Esophagus squamous epithelium (tissue), 5 donors: ENCODE results near the gene CADPS. TPM values are rescaled to one million over a fixed set of nuclear protein-coding genes. Genes with fewer than 3 reads are reported as not detected.

Source experiments
- DNase-seq: peaks from one replicate; lab custom pipeline; 2025; lab: John Stamatoyannopoulos, UW
- H3K27ac ChIP-seq, 4 donors: fragments of 200-600 bp; sonication (generic); one replicate each; pipeline ENCODE4 v1.5.1; 2016 to 2019; ENCODE audit warnings: mild to moderate bottlenecking in 1 of 4
- H3K27me3 ChIP-seq, 4 donors: fragments of 200-600 bp; sonication (generic); 1 replicate in 3 of 4; 2 replicates in 1 of 4; pipeline versions ENCODE4 v1.5.1 to v1.6.0; 2017 to 2021; ENCODE audit warnings: antibody characterized with exemption in 1 of 4
- H3K36me3 ChIP-seq, 3 donors: fragments of 200-600 bp; sonication (generic); one replicate each; pipeline ENCODE4 v1.5.1; 2016 to 2019
- H3K4me1 ChIP-seq, 3 donors: fragments of 200-600 bp; sonication (generic); one replicate each; pipeline ENCODE4 v1.5.1; 2017 to 2019
- H3K4me3 ChIP-seq, 4 donors: fragments of 200-600 bp; sonication (generic); 1 replicate in 3 of 4; 2 replicates in 1 of 4; pipeline ENCODE4 v1.5.1; 2016 to 2019; ENCODE audit warnings: mild to moderate bottlenecking in 2 of 4, moderate library complexity in 1 of 4
- H3K9me3 ChIP-seq, 3 donors: fragments of 200-600 bp; sonication (generic); one replicate each; pipeline ENCODE4 v1.5.1; 2016 to 2019
- CTCF ChIP-seq, 6 experiments: fragments of 450-650 bp in 4 of 6; fragments of 200-600 bp in 2 of 6; sonication (generic) in 2 of 6; IDR thresholded peaks; one replicate each; pipeline ENCODE4 v1.5.1; 2016 to 2019; ENCODE audit warnings: antibody characterized with exemption in 6 of 6, mild to moderate bottlenecking in 4 of 6, moderate library complexity in 4 of 6
- POLR2A ChIP-seq, 4 donors: fragments of 450-650 bp; IDR thresholded peaks; one replicate each; pipeline ENCODE4 v1.6.1; 2017; ENCODE audit warnings: antibody characterized with exemption in 4 of 4, mild to moderate bottlenecking in 4 of 4, moderate library complexity in 3 of 4
- WGBS, 2 donors: methylation state at CpG; one replicate each; pipeline ENCODE4 v1.1.5; 2018; 5-methylcytosine and 5-hydroxymethylcytosine counted together
- intact Hi-C: fragments of 100-400 bp; cut with DNase I; formaldehyde crosslinking; loops from one replicate; pipeline ENCODE4 v1.15.0; 2022
- total RNA-seq, 4 donors: library from RNA; depleted of rRNA; stranded (reverse); fragments of >200 nt; gene quantifications; one replicate each; pipeline ENCODE4 v1.1.0, GENCODE V29; 2016
- donor health status: DM: yes; HTN: yes; CAD: no.

CADPS gene
- total RNA-seq, 4 donors from 2014 or later: 0.09 to 4.8 TPM; not detected in 2

GRCh38 chr3:62376906-62377877, 498.0 kb downstream of the CADPS start:
- H3K9me3 ChIP-seq: no peaks in the 10 kb centered on the region
- peaks cover 15 to 100% (median 34%) of the 10 kb centered on the region in 4 donors for H3K27me3 ChIP-seq
- WGBS, 2 donors: 34 to 41% methylated on average over 10 to 29 of the region's 65 CpGs

GRCh38 chr3:62376454-62376720, 498.8 kb downstream of the CADPS start:
- Histone ChIP-seq H3K4me3 (no peak overlapping the region), H3K36me3 (no peaks in the 10 kb centered on the region), H3K27me3 (peaks cover 15 to 100% (median 40%) of the 10 kb centered on the region in 4 donors), H3K27ac (no peak overlapping the region), H3K9me3 (no peaks in the 10 kb centered on the region), H3K4me1 (peaks cover 4 to 46% (median 14%) of the 10 kb centered on the region in 3 donors)
- intact Hi-C loops: no loop called here
- 55 to 67% methylated on average over 3 of the region's 3 CpGs for WGBS, 2 donors
- DNase-seq: no peak
- no peak for TF ChIP-seq POLR2A (IDR thresholded peaks at IDR 0.05)
- no peak for TF ChIP-seq CTCF (IDR thresholded peaks at IDR 0.05)

More at GRCh38 chr3:62376906-62377877, 498.0 kb downstream of the CADPS start:
- Histone ChIP-seq H3K27ac (no peak overlapping the region), H3K4me1 (peaks cover 4 to 38% (median 14%) of the 10 kb centered on the region in 3 donors), H3K4me3 (no peak overlapping the region), H3K36me3 (no peaks in the 10 kb centered on the region)
- no peak for DNase-seq
- no peak for TF ChIP-seq CTCF (IDR thresholded peaks at IDR 0.05)
- TF ChIP-seq POLR2A (IDR thresholded peaks at IDR 0.05): no peak
- intact Hi-C loops: no loop called here

GRCh38 chr3:62375655-62376453, 499.4 kb downstream of the CADPS start:
- DNase-seq: no peak
- Histone ChIP-seq H3K27ac (no peak overlapping the region), H3K27me3 (peaks cover 20 to 100% (median 46%) of the 10 kb centered on the region in 4 donors), H3K4me1 (peaks cover 4 to 51% (median 14%) of the 10 kb centered on the region in 3 donors), H3K36me3 (no peaks in the 10 kb centered on the region), H3K9me3 (no peaks in the 10 kb centered on the region), H3K4me3 (no peak overlapping the region)
- TF ChIP-seq CTCF (IDR thresholded peaks at IDR 0.05): no peak
- TF ChIP-seq POLR2A (IDR thresholded peaks at IDR 0.05): no peak
- intact Hi-C loops: no loop called here
- 29 to 33% methylated on average over 13 to 14 of the region's 14 CpGs for WGBS, 2 donors

- Histone ChIP-seq H3K9me3 (no peaks in the 10 kb centered on the region), H3K4me3 (peak overlapping the region in 3 of 4 donors; percentile 11 to 50 (median 24)), H3K27ac (no peak overlapping the region), H3K4me1 (peaks cover 4 to 64% (median 14%) of the 10 kb centered on the region in 3 donors), H3K36me3 (no peaks in the 10 kb centered on the region), H3K27me3 (peaks cover 26 to 100% (median 53%) of the 10 kb centered on the region in 4 donors)
- DNase-seq: no peak
- WGBS, 2 donors: 3 to 14% methylated on average over 29 of the region's 30 CpGs
- intact Hi-C loops: no loop called here
- TF ChIP-seq CTCF (IDR thresholded peaks at IDR 0.05): no peak
- TF ChIP-seq POLR2A (IDR thresholded peaks at IDR 0.05): no peak
These were observed 500.6 kb downstream of the CADPS start for GRCh38 chr3:62374341-62375218.
